Thymus (tissue), 11 donors: ENCODE data around the gene TRIM17. TPM values are rescaled to one million over a fixed set of nuclear protein-coding genes. Genes with fewer than 3 reads are reported as not detected.

Experiments
- DNase-seq, 9 donors: peaks; one replicate each; pipeline ENCODE4 v3.0.0-alpha.2; 2013; ENCODE audit warnings: low spot score in 9 of 9, low read depth in 6 of 9, missing footprints in 1 of 9
- H3K27ac ChIP-seq, 2 donors: one replicate each; pipeline ENCODE4 v1.5.1; 2013; ENCODE audit warnings: control low read depth in 1 of 2, low read depth in 1 of 2, low read length in 1 of 2, mild to moderate bottlenecking in 1 of 2, moderate library complexity in 1 of 2
- H3K27me3 ChIP-seq, 2 donors: one replicate each; pipeline ENCODE4 v1.5.1; 2013; ENCODE audit warnings: low read length in 1 of 2; ENCODE audit not compliant: control insufficient read depth in 2 of 2, insufficient read depth in 1 of 2
- H3K36me3 ChIP-seq, 2 donors: one replicate each; pipeline ENCODE4 v1.5.1; 2013; ENCODE audit warnings: low read length in 1 of 2, mild to moderate bottlenecking in 1 of 2, moderate library complexity in 1 of 2; ENCODE audit not compliant: control insufficient read depth in 2 of 2, insufficient read depth in 2 of 2
- H3K4me1 ChIP-seq, 2 donors: one replicate each; pipeline ENCODE4 v1.5.1; 2013; ENCODE audit warnings: low read length in 2 of 2; ENCODE audit not compliant: control insufficient read depth in 2 of 2, insufficient read depth in 2 of 2
- H3K4me3 ChIP-seq, 2 donors: one replicate each; pipeline ENCODE4 v1.5.1; 2013; ENCODE audit warnings: low read length in 2 of 2, control low read depth in 1 of 2, mild to moderate bottlenecking in 1 of 2
- H3K9me3 ChIP-seq, 2 donors: one replicate each; pipeline ENCODE4 v1.5.1; 2013; ENCODE audit warnings: low read length in 1 of 2, mild to moderate bottlenecking in 1 of 2; ENCODE audit not compliant: control insufficient read depth in 2 of 2, insufficient read depth in 1 of 2
- WGBS: extraction: QIAGEN DNeasy Blood & Tissue Kit; methylation state at CpG from one replicate; pipeline ENCODE4 v1.1.7; 2013; 5-methylcytosine and 5-hydroxymethylcytosine counted together
- polyA plus RNA-seq: library from polyadenylated mRNA; stranded (reverse); fragments of 200-250 nt; gene quantifications from one replicate; pipeline ENCODE4 v1.2.3, GENCODE V29; 2013
- total RNA-seq: library from RNA; stranded (reverse); fragments of 120-200 nt; gene quantifications from one replicate; pipeline ENCODE4 v1.2.4, GENCODE V29; 2013
- donor health status: healthy.

Gene TRIM17
- total and polyA plus RNA-seq, 2 donors = 0.09 to 0.50 TPM

DNA sequence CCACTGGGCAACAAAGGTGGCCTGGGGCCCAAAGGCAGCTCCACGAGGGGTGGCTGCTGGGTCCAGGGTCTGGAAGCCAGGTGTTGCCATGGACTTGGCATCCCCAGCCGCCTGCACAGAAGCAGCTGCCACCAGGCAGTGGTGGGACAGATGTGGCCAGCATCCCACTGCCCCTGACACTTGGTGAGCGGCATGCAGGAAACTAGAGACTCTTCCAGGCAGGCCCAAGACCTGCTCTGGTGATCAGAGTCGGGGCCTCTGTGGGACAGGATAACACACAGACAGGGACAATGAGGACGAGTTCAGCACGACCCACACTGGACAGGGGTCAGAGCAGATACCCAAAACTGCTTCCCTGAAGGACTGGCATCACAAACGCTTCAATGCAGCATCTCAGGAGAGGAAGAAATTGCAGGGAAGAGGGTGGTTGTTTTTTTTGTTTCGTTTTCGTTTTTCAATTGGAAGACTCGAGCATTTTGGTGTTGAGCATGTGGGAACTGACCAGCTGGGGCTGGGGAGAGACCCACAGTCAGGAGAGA, 36.4 kb upstream of the TRIM17 start:
- WGBS = 87% methylated on average over 10 of the region's 10 CpGs
- no peak for DNase-seq

DNA sequence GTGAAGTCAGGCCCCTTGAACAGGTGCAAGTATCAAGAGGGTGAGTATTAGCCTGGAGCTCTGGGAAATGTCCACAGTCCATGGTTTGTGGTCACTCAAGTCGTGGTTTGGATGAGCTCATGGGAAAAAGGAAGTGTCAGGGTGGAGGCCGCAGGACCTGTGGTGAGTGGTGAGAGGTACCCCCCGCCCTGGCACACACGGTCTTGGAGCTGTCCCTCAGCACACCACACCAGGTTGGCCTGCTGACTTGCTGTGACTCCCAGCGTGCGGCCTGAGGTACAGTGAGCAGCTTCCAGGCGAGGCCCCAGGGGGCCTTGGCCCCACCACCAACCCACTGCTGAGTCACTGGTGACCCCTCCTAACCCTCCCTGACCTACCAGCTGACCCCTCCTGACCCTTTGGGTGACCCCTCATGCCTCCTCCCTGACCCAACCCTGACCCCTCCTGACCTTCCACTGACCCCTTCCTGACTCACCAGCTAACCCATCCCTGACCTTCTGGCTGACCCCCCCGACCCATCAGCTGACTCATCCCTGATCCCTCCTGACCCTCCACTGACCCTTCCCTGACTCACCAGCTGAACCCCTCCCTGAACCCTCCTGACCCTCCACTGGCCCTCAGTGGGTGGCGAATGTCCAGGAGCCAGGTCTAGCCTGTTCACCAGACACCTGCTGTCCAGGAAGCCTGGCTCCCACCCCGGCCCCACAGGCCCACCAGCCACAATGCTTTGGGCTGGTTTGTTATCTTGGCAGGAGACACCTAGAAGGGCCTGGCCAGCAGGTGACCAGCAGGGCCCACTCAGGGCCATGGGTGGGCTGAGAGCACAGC, 35.7 kb upstream of the TRIM17 start:
- H3K4me1 ChIP-seq = peaks cover 2 to 5% of the 10 kb centered on the region in 2 donors
- WGBS = 86% methylated on average over 10 of the region's 10 CpGs
- H3K36me3 ChIP-seq = no peaks in the 10 kb centered on the region
- no peak overlapping the region for H3K27ac ChIP-seq
- peaks cover 4 to 50% of the 10 kb centered on the region in 2 donors for H3K27me3 ChIP-seq
- no peak overlapping the region for H3K4me3 ChIP-seq
- DNase-seq = no peak
- H3K9me3 ChIP-seq = peaks cover 0 to 4% of the 10 kb centered on the region in 2 donors

More for the DNA sequence above, 36.4 kb upstream of the TRIM17 start:
- Histone ChIP-seq H3K27ac (no peak overlapping the region), H3K4me3 (no peak overlapping the region), H3K4me1 (peaks cover 2 to 12% of the 10 kb centered on the region in 2 donors), H3K27me3 (peaks cover 4 to 51% of the 10 kb centered on the region in 2 donors), H3K9me3 (peaks cover 0 to 7% of the 10 kb centered on the region in 2 donors), H3K36me3 (no peaks in the 10 kb centered on the region)

- H3K9me3 ChIP-seq = peaks cover 0 to 4% of the 10 kb centered on the region in 2 donors
- no peak overlapping the region for H3K4me3 ChIP-seq
- peaks cover 0 to 3% of the 10 kb centered on the region in 2 donors for H3K4me1 ChIP-seq
- no peaks in the 10 kb centered on the region for H3K36me3 ChIP-seq
- H3K27me3 ChIP-seq = peaks cover 23 to 50% of the 10 kb centered on the region in 2 donors
- no peak overlapping the region for H3K27ac ChIP-seq
- DNase-seq = no peak
- 95% methylated on average over 11 of the region's 11 CpGs for WGBS
Measured at GRCh38 chr1:228450200-228450599, 33.5 kb upstream of the TRIM17 start.

DNA sequence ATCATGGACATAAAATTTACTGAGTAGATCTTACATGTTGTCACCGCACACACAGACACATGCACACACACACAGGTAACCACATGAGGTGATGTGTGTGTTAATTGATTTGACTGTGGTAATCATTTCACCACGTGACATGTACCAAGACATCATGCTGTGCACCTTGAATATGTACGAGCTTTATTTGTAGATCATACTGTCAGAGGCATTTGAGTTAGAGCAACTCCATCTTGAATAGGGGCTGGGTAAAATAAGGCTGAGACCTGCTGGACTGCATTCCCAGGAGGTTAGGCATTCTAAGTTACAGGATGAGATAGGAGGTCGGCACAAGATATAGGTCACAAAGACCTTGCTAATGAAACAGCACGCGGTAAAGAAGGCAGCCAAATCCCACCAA, 31.7 kb upstream of the TRIM17 start:
- Histone ChIP-seq H3K36me3 (no peaks in the 10 kb centered on the region), H3K27ac (no peak overlapping the region), H3K27me3 (peaks cover 33 to 56% of the 10 kb centered on the region in 2 donors), H3K4me3 (no peak overlapping the region), H3K9me3 (peaks cover 0 to 4% of the 10 kb centered on the region in 2 donors), H3K4me1 (peaks cover 0 to 3% of the 10 kb centered on the region in 2 donors)
- WGBS = 88% methylated on average over 6 of the region's 6 CpGs
- DNase-seq = no peak

- peaks cover 0 to 3% of the 10 kb centered on the region in 2 donors for H3K4me1 ChIP-seq
- no peak overlapping the region for H3K4me3 ChIP-seq
- no peaks in the 10 kb centered on the region for H3K36me3 ChIP-seq
- H3K27me3 ChIP-seq = peaks cover 35 to 58% of the 10 kb centered on the region in 2 donors
- WGBS = 54% methylated on average over 15 of the region's 15 CpGs
- H3K9me3 ChIP-seq = peaks cover 0 to 4% of the 10 kb centered on the region in 2 donors
- DNase-seq = no peak
- H3K27ac ChIP-seq = no peak overlapping the region
Measured at GRCh38 chr1:228446852-228447251, 30.2 kb upstream of the TRIM17 start.

GRCh38 chr1:228445843-228446650, 29.4 kb upstream of the TRIM17 start:
- DNase-seq = peak in 1 of 9 donors; percentile 25
- peaks cover 0 to 4% of the 10 kb centered on the region in 2 donors for H3K9me3 ChIP-seq
- H3K36me3 ChIP-seq = no peaks in the 10 kb centered on the region
- peaks cover 35 to 65% of the 10 kb centered on the region in 2 donors for H3K27me3 ChIP-seq
- H3K27ac ChIP-seq = no peak overlapping the region
- peak overlapping the region; percentile 4 to 31 for H3K4me3 ChIP-seq
- H3K4me1 ChIP-seq = peaks cover 0 to 3% of the 10 kb centered on the region in 2 donors
- 7% methylated on average over 51 of the region's 51 CpGs for WGBS

GRCh38 chr1:228445490-228445842, 28.8 kb upstream of the TRIM17 start:
- Histone ChIP-seq H3K36me3 (no peaks in the 10 kb centered on the region), H3K4me3 (peak overlapping the region; percentile 4 to 31), H3K9me3 (peaks cover 0 to 4% of the 10 kb centered on the region in 2 donors), H3K4me1 (peaks cover 0 to 3% of the 10 kb centered on the region in 2 donors), H3K27ac (no peak overlapping the region), H3K27me3 (peaks cover 35 to 70% of the 10 kb centered on the region in 2 donors)
- WGBS = 8% methylated on average over 16 of the region's 16 CpGs
- peak in 1 of 9 donors; percentile 6 for DNase-seq

GRCh38 chr1:228443395-228443794, 26.7 kb upstream of the TRIM17 start:
- H3K9me3 ChIP-seq = peaks cover 0 to 4% of the 10 kb centered on the region in 2 donors
- H3K36me3 ChIP-seq = no peaks in the 10 kb centered on the region
- DNase-seq = no peak
- peaks cover 0 to 3% of the 10 kb centered on the region in 2 donors for H3K4me1 ChIP-seq
- H3K27me3 ChIP-seq = peaks cover 35 to 72% of the 10 kb centered on the region in 2 donors
- no peak overlapping the region for H3K4me3 ChIP-seq
- no peak overlapping the region for H3K27ac ChIP-seq
